Central memory CD8-positive, alpha-beta T cell (primary cell): ENCODE measurements around the gene CYP4F22.

Source experiments
- ATAC-seq: fragments of 150-1000 bp; cut with Tn5 transposase; replicated peaks from 2 replicates; pipeline ENCODE4 v1.10.0; 2022; ENCODE audit warnings: mild to moderate bottlenecking, moderate FRiP score, moderate number of reproducible peaks; ENCODE audit not compliant: poor library complexity, severe bottlenecking; ENCODE audit errors: extremely low read depth
- DNase-seq, 2 donors: peaks; one replicate each; pipeline ENCODE4 v3.0.0; 2021; ENCODE audit warnings: low spot score in 2 of 2
- H3K27ac Mint-ChIP-seq: one replicate; pipeline ENCODE4 v1.8.0; 2022; ENCODE audit warnings: low read depth, mild to moderate bottlenecking, moderate library complexity, mixed read lengths
- H3K27me3 Mint-ChIP-seq: one replicate; pipeline ENCODE4 v1.8.0; 2022; ENCODE audit warnings: mixed read lengths
- H3K36me3 Mint-ChIP-seq: one replicate; pipeline ENCODE4 v1.8.0; 2022; ENCODE audit warnings: mild to moderate bottlenecking, moderate library complexity, mixed read lengths; ENCODE audit not compliant: insufficient read depth
- H3K4me1 Mint-ChIP-seq: one replicate; pipeline ENCODE4 v1.8.0; 2022; ENCODE audit warnings: mixed read lengths
- H3K4me3 Mint-ChIP-seq: one replicate; pipeline ENCODE4 v1.8.0; 2022; ENCODE audit warnings: mild to moderate bottlenecking, moderate library complexity, mixed read lengths
- H3K9me3 Mint-ChIP-seq: one replicate; pipeline ENCODE4 v1.8.0; 2022; ENCODE audit warnings: mixed read lengths

CYP4F22 gene

GRCh38 chr19:15550273-15550672 is 41.9 kb downstream of the CYP4F22 start:
- Mint-ChIP-seq H3K9me3 (no peaks in the 10 kb centered on the region), H3K4me3 (peak overlapping the region; percentile 83), H3K36me3 (no peaks in the 10 kb centered on the region), H3K27me3 (no peaks in the 10 kb centered on the region), H3K27ac (no peak overlapping the region), H3K4me1 (peaks cover 27% of the 10 kb centered on the region)
- ATAC-seq (no peak), DNase-seq (no peak)

- peaks cover 33% of the 10 kb centered on the region for H3K4me1 Mint-ChIP-seq
- no peak overlapping the region for H3K27ac Mint-ChIP-seq
- no peak for ATAC-seq
- H3K4me3 Mint-ChIP-seq = peak overlapping the region; percentile 83
- no peaks in the 10 kb centered on the region for H3K9me3 Mint-ChIP-seq
- no peak for DNase-seq
- H3K36me3 Mint-ChIP-seq = peaks cover 5% of the 10 kb centered on the region
- H3K27me3 Mint-ChIP-seq = no peaks in the 10 kb centered on the region
These were observed 42.6 kb downstream of the CYP4F22 start for GRCh38 chr19:15550929-15551292.

- Mint-ChIP-seq H3K27me3 (no peaks in the 10 kb centered on the region), H3K27ac (no peak overlapping the region)
- peak; percentile 65 to 66 for DNase-seq
These were observed 43.1 kb downstream of the CYP4F22 start for GRCh38 chr19:15551293-15552004.

GRCh38 chr19:15555021-15555420 is 46.7 kb downstream of the CYP4F22 start:
- DNase-seq = no peak
- peak overlapping the region; percentile 93 for H3K27ac Mint-ChIP-seq
- ATAC-seq = no peak

More at GRCh38 chr19:15551293-15552004, 43.1 kb downstream of the CYP4F22 start:
- peaks cover 39% of the 10 kb centered on the region for H3K4me1 Mint-ChIP-seq
- H3K9me3 Mint-ChIP-seq = no peaks in the 10 kb centered on the region
- H3K4me3 Mint-ChIP-seq = peak overlapping the region; percentile 83
- ATAC-seq = peak; percentile 41
- H3K36me3 Mint-ChIP-seq = peaks cover 5% of the 10 kb centered on the region

GRCh38 chr19:15555759-15556633 is 47.7 kb downstream of the CYP4F22 start:
- Mint-ChIP-seq H3K27ac (peak overlapping the region; percentile 93), H3K9me3 (no peaks in the 10 kb centered on the region), H3K36me3 (peaks cover 5% of the 10 kb centered on the region), H3K4me3 (peak overlapping the region; percentile 77), H3K4me1 (peaks cover 25% of the 10 kb centered on the region), H3K27me3 (peaks cover 4% of the 10 kb centered on the region)
- ATAC-seq (peak; percentile 94), DNase-seq (peak; percentile 93 to 99)

More at GRCh38 chr19:15555021-15555420, 46.7 kb downstream of the CYP4F22 start:
- Mint-ChIP-seq H3K9me3 (no peaks in the 10 kb centered on the region), H3K27me3 (no peaks in the 10 kb centered on the region), H3K4me3 (peak overlapping the region; percentile 77), H3K4me1 (peaks cover 35% of the 10 kb centered on the region), H3K36me3 (peaks cover 5% of the 10 kb centered on the region)

- Mint-ChIP-seq H3K27ac (peak overlapping the region; percentile 93), H3K4me1 (peaks cover 22% of the 10 kb centered on the region), H3K27me3 (peaks cover 11% of the 10 kb centered on the region), H3K9me3 (no peaks in the 10 kb centered on the region), H3K36me3 (peaks cover 5% of the 10 kb centered on the region), H3K4me3 (peak overlapping the region; percentile 77)
- ATAC-seq (no peak), DNase-seq (no peak)
These were observed 48.4 kb downstream of the CYP4F22 start for GRCh38 chr19:15556634-15557181.

GRCh38 chr19:15557223-15557622 is 48.9 kb downstream of the CYP4F22 start:
- no peak overlapping the region for H3K27ac Mint-ChIP-seq

GRCh38 chr19:15562145-15562544 is 53.8 kb downstream of the CYP4F22 start:
- H3K27ac Mint-ChIP-seq = no peak overlapping the region
- peaks cover 2% of the 10 kb centered on the region for H3K36me3 Mint-ChIP-seq
- ATAC-seq (no peak), DNase-seq (no peak)
- H3K27me3 Mint-ChIP-seq = peaks cover 62% of the 10 kb centered on the region
- H3K9me3 Mint-ChIP-seq = no peaks in the 10 kb centered on the region
- H3K4me1 Mint-ChIP-seq = peaks cover 4% of the 10 kb centered on the region
- no peak overlapping the region for H3K4me3 Mint-ChIP-seq

More at GRCh38 chr19:15557223-15557622, 48.9 kb downstream of the CYP4F22 start:
- DNase-seq (no peak), ATAC-seq (no peak)
- H3K4me1 Mint-ChIP-seq = peaks cover 22% of the 10 kb centered on the region
- peaks cover 5% of the 10 kb centered on the region for H3K36me3 Mint-ChIP-seq
- peaks cover 16% of the 10 kb centered on the region for H3K27me3 Mint-ChIP-seq
- H3K4me3 Mint-ChIP-seq = no peak overlapping the region
- H3K9me3 Mint-ChIP-seq = no peaks in the 10 kb centered on the region

- no peak for DNase-seq
- no peak overlapping the region for H3K4me3 Mint-ChIP-seq
- no peaks in the 10 kb centered on the region for H3K9me3 Mint-ChIP-seq
- H3K4me1 Mint-ChIP-seq = peaks cover 4% of the 10 kb centered on the region
- no peak overlapping the region for H3K27ac Mint-ChIP-seq
- ATAC-seq = no peak
- peaks cover 2% of the 10 kb centered on the region for H3K36me3 Mint-ChIP-seq
- H3K27me3 Mint-ChIP-seq = peaks cover 65% of the 10 kb centered on the region
These were observed 54.5 kb downstream of the CYP4F22 start for GRCh38 chr19:15562861-15563260.

GRCh38 chr19:15563325-15563794 is 55.0 kb downstream of the CYP4F22 start:
- H3K36me3 Mint-ChIP-seq = peaks cover 2% of the 10 kb centered on the region
- ATAC-seq (no peak), DNase-seq (no peak)
- H3K4me1 Mint-ChIP-seq = peaks cover 4% of the 10 kb centered on the region
- no peaks in the 10 kb centered on the region for H3K9me3 Mint-ChIP-seq
- peaks cover 65% of the 10 kb centered on the region for H3K27me3 Mint-ChIP-seq
- no peak overlapping the region for H3K27ac Mint-ChIP-seq
- no peak overlapping the region for H3K4me3 Mint-ChIP-seq

GRCh38 chr19:15563931-15564330 is 55.6 kb downstream of the CYP4F22 start:
- H3K4me3 Mint-ChIP-seq = no peak overlapping the region
- no peak overlapping the region for H3K27ac Mint-ChIP-seq
- no peak for ATAC-seq
- peaks cover 2% of the 10 kb centered on the region for H3K36me3 Mint-ChIP-seq
- H3K9me3 Mint-ChIP-seq = no peaks in the 10 kb centered on the region
- peaks cover 68% of the 10 kb centered on the region for H3K27me3 Mint-ChIP-seq
- no peak for DNase-seq
- peaks cover 4% of the 10 kb centered on the region for H3K4me1 Mint-ChIP-seq

- ATAC-seq (no peak), DNase-seq (no peak)
- peaks cover 2% of the 10 kb centered on the region for H3K36me3 Mint-ChIP-seq
- H3K27ac Mint-ChIP-seq = no peak overlapping the region
- no peaks in the 10 kb centered on the region for H3K9me3 Mint-ChIP-seq
- no peak overlapping the region for H3K4me3 Mint-ChIP-seq
- H3K27me3 Mint-ChIP-seq = peaks cover 75% of the 10 kb centered on the region
- peaks cover 4% of the 10 kb centered on the region for H3K4me1 Mint-ChIP-seq
These were observed 56.3 kb downstream of the CYP4F22 start for GRCh38 chr19:15564534-15565168.
